Head of caudate nucleus (tissue), 42 donors: ENCODE results near the gene ZNF784.
"Not testable (repeated sequence)": the region's sequence is repeated elsewhere in the genome, so short reads cannot be mapped to it uniquely, and the experiment has no call there.

Experiments used
- DNase-seq, 42 donors: peaks; one replicate each; pipeline versions ENCODE4 v3.0.0 to v3.0.0-alpha.2; 2020 to 2021; ENCODE audit warnings: mixed read lengths in 7 of 42
- intact Hi-C: fragments of 100-400 bp; cut with DNase I; formaldehyde crosslinking; loops from one replicate; pipeline ENCODE4 v1.15.0; 2022

ZNF784 gene

DNA sequence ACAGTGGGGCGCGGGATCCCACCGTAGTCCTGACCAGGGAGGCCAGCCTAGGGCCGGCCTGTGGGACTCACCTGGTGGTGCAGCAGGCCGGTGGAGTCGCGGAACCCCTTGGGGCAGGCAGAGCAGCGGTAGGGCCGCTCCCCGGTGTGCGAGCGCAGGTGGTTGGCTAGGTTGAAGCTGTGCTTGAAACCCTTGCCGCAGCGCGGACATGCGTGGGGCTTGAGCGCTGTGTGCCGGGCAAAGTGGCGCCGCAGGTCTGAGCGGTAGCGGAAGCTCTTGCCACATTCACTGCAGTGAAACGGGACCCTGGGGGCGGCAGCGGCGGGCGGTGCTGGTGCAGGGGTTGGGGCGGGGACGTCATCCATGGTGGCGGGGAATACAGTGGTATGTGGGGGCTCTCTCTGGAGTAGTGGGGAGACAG, 26.9 kb downstream of the ZNF784 start:
- DNase-seq, result peak in 13 of 42 donors; percentile 14 to 63 (median 46)
- intact Hi-C loops, result no loop called here

DNA sequence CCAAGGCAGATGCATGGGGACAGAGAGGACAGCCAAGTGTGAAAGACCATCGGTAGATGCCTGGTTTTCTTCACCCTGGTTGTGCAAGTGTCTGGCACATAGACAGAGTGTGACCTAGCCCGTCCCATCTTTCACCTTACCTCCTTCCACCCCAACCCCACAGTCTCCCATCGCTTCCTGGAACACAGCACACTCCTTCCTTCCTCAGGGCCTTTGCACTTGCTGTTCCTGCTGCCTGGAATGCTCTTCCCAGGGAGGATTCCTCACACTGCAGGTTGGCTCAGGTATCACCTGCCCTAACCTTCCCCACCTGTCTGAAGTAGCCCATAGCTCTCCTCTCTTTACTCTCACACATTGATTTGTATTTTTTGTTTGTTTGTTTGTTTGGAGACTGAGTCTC, 28.1 kb downstream of the ZNF784 start:
- no peak for DNase-seq
- intact Hi-C loops, result no loop called here

DNA sequence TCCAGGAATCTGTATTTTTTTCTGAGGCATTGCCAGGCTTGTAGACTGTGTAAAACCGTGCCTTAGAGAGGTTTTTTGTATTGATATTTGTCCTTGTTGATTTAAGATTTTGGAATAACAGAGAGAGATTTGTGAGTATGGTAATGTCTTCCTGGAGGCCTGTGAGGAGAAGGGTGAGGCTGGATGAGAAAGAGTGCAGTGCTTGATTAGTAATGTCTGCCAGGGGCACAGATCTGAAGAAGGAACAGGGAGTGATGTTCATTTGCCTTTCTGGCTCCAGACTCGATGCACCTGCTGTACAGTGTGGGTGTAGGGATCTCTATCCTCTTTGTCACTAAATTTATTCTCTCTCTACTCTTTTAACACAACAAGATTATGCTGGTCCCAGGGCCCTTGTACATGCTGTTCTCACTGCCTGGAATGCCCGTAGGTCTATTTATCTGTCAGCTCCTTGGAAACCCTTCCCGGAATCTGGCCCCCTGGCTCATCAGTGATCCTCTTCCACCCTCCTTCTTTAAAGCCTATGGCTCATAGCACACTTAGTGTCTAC, 29.3 kb downstream of the ZNF784 start:
- intact Hi-C loops, result no loop called here
- no peak for DNase-seq

DNA sequence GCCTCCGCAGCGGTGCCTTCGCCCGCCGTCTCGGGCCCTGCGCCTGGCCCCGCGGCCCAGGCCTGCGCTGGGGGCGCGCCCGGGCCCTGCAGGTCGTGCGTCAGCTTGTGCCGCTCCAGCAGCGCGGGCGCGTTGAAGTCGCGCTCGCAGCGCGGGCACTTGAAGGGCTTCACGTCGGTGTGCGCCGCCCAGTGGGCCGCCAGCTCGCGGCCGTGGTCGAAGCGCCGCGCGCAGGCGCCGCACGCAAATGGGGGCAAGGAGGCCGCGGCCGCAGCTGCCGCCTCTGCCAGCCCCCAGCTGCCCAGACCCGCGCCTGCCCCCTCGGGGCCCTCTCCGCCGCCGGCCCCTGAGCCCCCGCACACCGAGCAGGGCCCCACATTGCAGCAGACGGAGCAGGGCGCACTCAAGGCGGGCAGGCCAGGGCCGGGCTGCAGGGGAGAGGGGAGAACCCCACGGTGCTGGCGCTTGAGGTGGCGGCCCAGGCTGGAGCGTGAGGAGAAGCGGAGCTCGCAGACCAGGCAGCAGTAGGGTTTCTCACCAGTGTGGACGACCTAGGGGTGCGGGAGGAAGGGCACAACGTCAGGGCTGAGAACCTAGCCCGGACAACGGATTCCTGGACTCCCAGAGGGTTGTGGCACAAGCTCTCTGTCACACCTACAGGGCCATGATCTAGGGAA, 31.1 kb downstream of the ZNF784 start:
- no peak for DNase-seq
- intact Hi-C loops, result no loop called here

DNA sequence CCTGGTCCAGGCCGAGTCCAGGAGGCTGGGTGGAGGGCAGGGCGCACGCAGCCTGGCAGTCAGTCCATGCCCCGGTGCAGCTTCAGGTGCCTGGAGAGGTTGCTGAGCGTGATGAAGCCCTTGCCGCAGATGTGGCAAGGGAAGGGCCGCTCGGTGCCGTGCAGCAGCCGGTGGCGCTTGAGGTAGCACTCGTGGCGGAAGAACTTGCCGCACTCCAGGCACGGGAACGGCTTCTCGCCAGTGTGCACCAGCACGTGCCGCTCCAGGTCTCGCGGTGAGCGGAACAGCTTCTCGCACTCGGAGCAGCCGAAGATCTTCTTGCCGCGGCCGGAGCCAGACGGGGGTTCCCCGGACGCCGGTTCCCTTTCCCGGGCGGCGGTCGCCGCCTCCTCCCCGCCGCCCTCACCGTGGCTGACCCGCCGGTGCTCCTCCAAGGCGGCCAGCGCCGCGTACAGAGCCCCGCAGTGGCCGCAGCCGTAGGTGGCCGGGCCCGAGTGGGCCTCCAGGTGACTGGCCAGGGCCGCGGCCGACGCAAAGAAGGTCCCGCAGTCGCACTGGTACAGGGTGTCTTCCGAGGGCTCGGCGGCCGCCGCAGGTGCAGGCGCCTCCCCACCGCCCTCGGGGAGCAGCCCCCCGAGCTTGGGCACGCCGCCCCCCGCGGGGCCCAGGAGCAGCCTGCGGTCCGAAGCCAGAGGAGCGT, 31.8 kb downstream of the ZNF784 start:
- DNase-seq, result no peak
- intact Hi-C loops, result no loop called here

DNA sequence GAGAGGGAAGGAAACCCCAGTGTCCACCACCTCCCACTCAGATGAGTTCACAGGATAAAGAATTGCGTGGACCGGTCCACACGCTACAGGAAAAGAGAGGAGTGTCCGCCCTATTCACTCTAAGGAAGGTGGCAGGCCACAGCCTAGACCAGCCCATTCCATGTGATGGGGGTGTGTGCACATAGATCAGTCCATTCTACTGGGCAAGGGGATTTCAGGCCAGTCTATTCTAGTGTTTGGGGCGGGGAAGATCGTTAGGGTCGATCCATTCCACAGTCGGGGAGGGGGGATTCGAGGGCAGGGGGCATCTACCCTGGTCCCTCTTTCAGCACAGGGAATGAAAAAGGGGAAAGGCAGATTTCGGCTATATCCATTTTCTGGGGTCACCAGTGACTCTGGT, 32.8 kb downstream of the ZNF784 start:
- intact Hi-C loops, result no loop called here
- DNase-seq, result no peak

DNA sequence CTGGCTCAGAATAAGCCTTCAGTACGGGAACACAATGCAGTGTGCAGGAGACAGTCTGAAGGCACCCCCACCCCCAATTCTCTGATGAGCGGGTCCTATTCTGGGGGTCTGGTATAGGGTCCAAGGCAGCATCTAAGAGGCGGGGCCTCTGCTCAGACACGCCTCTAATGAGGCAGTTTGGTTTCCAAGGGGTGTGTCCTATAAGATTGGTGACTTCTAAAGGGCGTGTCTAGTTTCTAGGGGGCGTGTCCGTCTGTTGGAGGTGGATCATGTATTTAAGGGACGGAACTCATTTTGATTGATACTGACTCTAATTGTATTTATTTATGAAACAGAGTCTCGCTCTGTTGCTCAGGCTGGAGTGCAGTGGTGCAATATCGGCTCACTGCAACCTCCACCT, 33.7 kb downstream of the ZNF784 start:
- intact Hi-C loops, result no loop called here

DNA sequence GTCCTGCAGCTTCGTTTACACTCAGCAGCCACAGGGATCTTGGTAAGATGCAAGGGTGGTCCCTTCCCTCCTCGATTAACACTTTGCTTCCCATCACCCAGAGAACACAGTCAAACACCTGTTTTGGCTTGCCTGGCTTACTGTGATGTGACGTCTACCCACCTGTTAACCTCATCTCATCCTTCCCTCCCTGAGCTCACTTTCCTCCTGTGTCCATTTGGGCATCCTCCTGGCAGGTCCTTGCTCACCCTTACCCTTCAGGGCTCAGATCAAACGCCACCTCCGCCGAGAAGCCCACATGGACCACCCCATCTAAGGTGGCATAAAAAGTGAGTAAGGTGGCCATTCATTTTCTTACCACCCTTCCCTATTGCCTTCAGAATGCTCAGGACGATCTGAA, 34.3 kb downstream of the ZNF784 start:
- DNase-seq, result no peak
- intact Hi-C loops, result no loop called here

More for the DNA sequence above, 33.7 kb downstream of the ZNF784 start:
- no peak for DNase-seq

DNA sequence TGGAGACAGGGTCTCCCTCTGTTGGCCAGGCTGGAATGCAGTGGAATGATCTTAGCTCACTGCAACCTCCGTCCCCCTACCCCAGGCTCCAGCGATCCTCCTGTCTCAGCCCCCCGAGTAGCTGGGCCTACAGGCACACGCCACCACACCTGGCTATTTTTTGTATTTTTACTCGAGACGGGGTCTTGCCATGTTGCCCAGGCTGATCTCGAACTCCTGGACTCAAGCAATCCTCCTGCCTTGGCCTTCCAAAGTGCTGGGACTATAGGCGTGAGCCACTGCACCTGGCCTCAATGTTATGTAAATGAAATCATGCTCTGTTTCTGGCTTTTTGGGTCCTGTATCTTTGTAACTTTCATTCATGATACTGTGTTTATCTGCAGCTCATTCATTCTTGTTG, 35.6 kb downstream of the ZNF784 start:
- no peak for DNase-seq
- intact Hi-C loops, result no loop called here

DNA sequence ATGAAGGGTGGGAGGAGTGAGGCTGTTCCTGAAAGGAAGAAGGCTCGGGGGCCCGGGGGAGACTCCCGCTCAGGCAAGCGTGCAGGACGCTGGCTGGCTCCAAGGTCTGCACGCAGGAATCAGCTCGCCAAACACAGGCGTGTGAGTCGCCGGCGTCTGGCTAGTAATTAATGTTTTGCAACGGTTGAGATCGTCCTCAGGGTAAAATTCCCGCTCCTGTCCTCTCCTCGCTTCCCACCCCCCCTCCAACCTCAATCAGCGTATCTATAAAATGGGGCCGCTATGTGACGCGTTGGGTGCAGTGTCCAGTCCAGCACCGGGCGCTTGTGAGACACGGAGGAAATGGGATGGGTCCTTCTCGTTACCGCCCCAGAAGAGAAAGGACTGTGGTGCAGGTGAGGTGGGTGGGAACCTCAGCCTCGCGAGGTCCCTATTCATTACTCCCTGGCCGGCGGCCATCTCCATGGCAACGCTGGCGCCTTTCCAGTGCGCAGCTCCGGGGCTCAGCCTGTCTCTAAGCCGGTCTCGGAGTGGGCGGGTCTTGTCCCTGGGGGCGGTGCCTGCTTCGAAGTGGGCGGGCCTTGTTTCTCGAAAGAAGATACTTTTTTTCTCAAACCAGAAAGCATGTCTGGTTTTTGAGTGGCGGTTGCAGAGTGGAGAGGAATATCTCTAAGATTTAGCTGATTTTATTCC, 37.2 kb downstream of the ZNF784 start:
- DNase-seq, result peak; percentile 90 to 98 (median 95)
- intact Hi-C loops, result no loop called here

DNA sequence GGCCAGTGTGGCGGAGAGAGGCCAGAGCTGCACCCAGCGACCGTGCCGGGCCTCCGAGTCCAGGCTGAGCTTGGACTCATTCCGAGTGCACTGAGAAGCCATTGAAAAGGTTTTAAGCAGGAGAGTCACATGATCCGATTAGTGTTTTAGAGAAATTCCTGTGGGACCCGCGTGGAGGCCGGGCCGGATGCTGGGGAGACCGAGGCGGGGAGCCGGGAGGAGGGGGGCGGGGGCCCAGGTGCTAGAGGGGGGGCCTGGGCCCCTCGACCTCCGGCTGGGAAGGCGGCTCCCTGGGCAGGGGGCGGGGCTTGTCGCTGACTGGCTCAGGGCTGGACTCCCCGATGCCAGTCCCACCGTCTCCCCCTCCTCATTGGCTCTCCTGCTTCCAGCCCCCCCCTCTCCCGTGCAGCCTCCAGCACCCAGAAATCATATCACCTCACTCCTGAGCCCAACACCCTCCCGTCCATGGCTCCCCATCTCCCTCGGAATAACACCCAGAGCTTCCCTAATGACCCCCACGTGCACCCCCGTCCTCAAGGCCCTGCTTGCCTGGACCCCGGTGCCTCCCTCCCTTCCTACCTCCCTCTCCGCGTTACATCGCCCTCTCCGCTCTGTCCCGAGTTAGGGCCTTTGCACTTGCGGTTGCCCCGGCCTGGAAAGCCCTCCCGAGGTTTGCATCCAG, 38.6 kb downstream of the ZNF784 start:
- intact Hi-C loops, result no loop called here

DNA sequence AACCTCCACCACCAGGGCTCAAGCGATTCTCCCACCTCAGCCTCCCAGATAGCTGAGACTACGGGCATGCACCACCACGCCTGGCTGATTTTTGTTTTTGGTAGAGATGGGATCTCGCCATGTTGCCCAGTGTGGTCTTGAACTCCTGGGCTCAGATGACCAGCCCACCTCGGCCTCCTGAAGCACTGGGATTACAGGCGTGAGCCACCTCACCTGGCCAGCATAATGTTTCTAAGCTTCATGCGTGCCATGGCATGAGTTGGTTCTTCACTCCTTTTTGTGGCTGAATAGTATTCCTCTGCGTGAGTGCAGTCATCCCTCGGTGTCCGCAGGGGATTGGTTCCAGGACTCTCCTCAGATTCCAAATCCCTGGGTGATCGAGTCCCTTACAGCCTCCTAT, 39.5 kb downstream of the ZNF784 start:
- intact Hi-C loops, result no loop called here

More for the DNA sequence above, 38.6 kb downstream of the ZNF784 start:
- DNase-seq, result peak; percentile 52 to 93 (median 82)

DNA sequence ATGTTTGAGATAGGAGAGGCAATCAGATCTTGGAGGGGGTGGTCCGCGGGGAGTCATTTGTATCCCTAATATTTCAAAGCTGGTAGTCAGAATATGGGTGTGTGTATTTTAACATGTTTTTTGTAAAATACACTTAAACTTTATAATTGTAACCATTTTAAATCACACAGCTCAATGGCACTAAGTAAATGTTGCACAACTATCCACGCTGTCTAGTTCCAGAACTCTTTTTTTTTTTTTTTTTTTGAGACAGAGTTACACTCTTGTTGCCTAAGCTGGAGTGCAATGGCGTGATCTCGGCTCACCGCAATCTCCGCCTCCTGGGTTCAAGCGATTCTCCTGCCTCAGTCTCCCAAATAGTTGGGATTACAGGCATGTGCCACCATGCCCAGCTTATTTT, 40.5 kb downstream of the ZNF784 start:
- DNase-seq, intact Hi-C loops: not testable (repeated sequence)

More for the DNA sequence above, 39.5 kb downstream of the ZNF784 start:
- no peak for DNase-seq

DNA sequence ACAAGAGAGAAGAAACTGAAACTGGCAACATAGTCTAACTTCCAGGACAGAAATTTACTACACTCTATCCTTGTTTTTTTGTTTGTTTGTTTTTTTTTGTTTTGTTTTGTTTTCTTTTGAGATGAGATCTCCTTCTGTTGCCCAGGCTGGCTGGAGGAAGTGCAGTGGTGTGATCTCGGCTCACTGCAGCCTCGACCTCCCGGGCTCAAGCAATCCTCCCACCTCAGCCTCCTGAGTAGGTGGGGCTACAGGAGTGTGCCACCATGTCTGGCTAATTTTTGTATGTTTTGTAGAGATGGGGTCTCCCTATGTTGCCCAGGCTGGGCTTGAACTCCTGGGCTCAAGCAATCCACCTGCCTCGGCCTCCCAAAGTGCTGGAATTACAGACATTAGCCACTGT, 42.1 kb downstream of the ZNF784 start:
- intact Hi-C loops, DNase-seq: not testable (repeated sequence)

DNA sequence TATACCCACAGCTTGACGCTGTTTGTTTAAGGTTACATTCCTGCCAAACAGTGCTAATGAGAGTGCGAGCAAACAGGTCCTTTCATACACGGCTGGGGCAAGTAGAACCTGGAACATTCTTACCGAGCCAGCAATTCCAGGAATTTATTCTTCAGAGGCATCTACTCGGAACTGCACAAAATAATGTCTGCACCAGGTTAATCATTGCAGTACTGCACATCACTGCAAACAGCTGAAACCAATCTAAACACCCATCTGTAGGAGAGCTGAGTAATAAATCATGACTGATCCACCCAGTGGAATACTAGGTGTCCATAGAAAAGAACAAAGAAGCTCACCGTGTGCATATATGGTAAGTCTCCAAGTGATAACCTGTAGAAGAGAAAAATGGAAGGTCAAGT, 42.5 kb downstream of the ZNF784 start:
- DNase-seq, result no peak
- intact Hi-C loops, result no loop called here

DNA sequence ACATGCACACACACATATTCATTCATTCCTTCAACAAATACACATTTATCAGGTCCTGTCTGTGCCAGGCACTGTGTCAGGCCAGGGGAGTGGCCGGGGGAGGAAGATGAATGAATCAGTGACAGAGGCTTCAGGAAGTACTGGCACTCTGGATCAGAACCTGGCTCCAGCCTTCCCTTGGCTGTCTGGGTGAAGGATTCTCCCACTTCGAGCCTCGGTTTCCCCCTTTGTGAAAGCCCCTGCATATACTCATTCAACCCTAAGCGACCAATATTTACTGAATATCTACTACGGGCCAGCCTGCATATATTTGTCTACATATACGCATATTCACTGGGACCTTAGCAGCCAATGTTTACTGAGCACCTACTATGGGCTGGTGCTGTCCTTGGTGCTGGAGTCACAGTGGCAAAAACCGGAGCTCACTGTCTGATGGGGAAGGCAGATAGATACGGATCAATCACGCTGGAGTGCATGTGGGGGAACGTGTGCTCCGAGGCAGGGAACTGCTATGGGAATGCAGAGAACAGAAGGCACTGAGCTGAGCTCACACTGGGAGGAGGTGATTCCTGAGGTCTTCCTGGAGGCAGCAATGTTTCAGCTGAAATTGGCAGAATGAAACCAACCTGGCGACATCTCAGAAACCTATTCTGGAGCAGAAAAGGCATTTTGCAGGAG, 43.1 kb downstream of the ZNF784 start:
- DNase-seq, result no peak
- intact Hi-C loops, result no loop called here

DNA sequence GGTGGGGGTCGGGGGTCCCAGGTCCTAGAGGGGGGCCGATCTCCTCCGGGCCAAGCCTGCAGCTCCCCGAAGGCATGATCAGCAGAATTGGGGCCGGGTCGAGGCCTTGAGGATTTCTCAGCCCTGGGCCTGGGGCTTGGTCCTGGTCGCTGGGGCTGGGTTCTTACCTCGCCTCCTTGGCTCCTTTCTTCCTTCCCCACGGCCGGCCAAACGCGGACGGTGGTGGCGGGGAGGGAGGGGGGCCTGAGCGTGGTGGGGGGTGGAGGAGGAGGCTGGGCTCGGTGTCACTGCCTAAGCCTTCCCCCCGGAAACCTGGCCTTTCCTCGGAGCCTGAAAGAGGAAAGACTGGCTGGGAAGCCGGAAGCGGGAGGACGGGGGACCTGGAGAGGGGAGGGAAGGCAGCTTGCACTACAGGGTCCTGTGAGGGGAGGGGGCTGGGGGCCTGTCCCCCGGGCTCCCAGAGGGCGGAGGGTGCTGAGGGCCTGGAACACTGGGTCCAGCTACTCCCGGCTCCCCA, 43.7 kb downstream of the ZNF784 start, which contains the start of gene ZNF579:
TSS of gene ZNF579 (minus strand) at position 221 of the 517 bp plus-strand sequence. CDS start 1,209 bp downstream, outside the sequence.
- intact Hi-C loops, result no loop called here
- peak; percentile 81 to 96 (median 92) for DNase-seq
